Measurements from ENCODE around the gene IFNA5. TPM values are rescaled to one million over a fixed set of nuclear protein-coding genes. Genes with fewer than 3 reads are reported as not detected.

IFNA5 gene
- total RNA-seq, 1 donor from 2014 or later, result not detected

GRCh38 chr9:21334701-21335632 lies 29.9 kb upstream of the IFNA5 start, which contains the start of gene KLHL9:
Gene KLHL9 (minus strand): TSS chr9:21335404. CDS start chr9:21334859, 545 bp downstream.
- peak within 1 kb of the TSS; percentile 87 for H3K27ac Mint-ChIP-seq

GRCh38 chr9:21333226-21333625 lies 28.1 kb upstream of the IFNA5 start:
- intact Hi-C loops (cut with micrococcal nuclease), result loop anchor here (10.0 kb wide), 1 partner anchor 648 kb away; the partner anchor contains the start of gene FOCAD
- ChIA-PET CTCF (interaction anchor here (7.1 kb wide), 1 partner anchor 63 kb away, joined by 50 read pairs; no protein-coding TSS in a partner anchor), POLR2A (no interaction called here)
- peaks cover 28% of the 10 kb centered on the region for H3K36me3 Mint-ChIP-seq (ENCODE audit: low read depth)
- TF ChIP-seq CTCF (IDR thresholded peaks at IDR 0.05), result no peak
- peak overlapping the region; percentile 91 for H3K4me3 Mint-ChIP-seq
- DNase-seq (no peak), ATAC-seq (ENCODE audit: low read depth) (no peak)
- no peaks in the 10 kb centered on the region for H3K27me3 Mint-ChIP-seq
- no peak overlapping the region for H3K27ac Mint-ChIP-seq
- H3K9me3 Mint-ChIP-seq, result no peaks in the 10 kb centered on the region
- peaks cover 55% of the 10 kb centered on the region for H3K4me1 Mint-ChIP-seq

More at GRCh38 chr9:21334701-21335632, 29.9 kb upstream of the IFNA5 start, which contains the start of gene KLHL9:
- intact Hi-C loops (cut with micrococcal nuclease), result loop anchor here (1.0 to 10.0 kb wide), 8 partner anchors 9 to 906 kb away; partner anchors contain the start of gene FOCAD
- DNase-seq, result peak; percentile 76
- H3K9me3 Mint-ChIP-seq, result no peaks in the 10 kb centered on the region
- H3K36me3 Mint-ChIP-seq (ENCODE audit: low read depth), result peaks cover 26% of the 10 kb centered on the region
- ATAC-seq (ENCODE audit: low read depth), result peak; percentile 88
- H3K27me3 Mint-ChIP-seq, result peaks cover 7% of the 10 kb centered on the region
- peaks cover 50% of the 10 kb centered on the region for H3K4me1 Mint-ChIP-seq
- no peak for TF ChIP-seq CTCF (IDR thresholded peaks at IDR 0.05)
- H3K4me3 Mint-ChIP-seq, result peak within 1 kb of the TSS; percentile 91
- ChIA-PET CTCF (interaction anchor here (0.7 to 7.1 kb wide), 6 partner anchors 9 to 120 kb away, joined by 3 to 50 read pairs (median 5); no protein-coding TSS in a partner anchor), POLR2A (interaction anchor here (0.6 to 2.0 kb wide), 4 partner anchors 30 to 339 kb away, joined by 4 to 9 read pairs (median 6); no protein-coding TSS in a partner anchor)

GRCh38 chr9:21331676-21332402 lies 26.7 kb upstream of the IFNA5 start:
- peaks cover 60% of the 10 kb centered on the region for H3K4me1 Mint-ChIP-seq
- H3K27me3 Mint-ChIP-seq, result no peaks in the 10 kb centered on the region
- H3K27ac Mint-ChIP-seq, result no peak overlapping the region
- ChIA-PET CTCF (interaction anchor here (1.0 to 7.1 kb wide), 4 partner anchors 64 to 134 kb away, joined by 3 to 50 read pairs (median 3); no protein-coding TSS in a partner anchor), POLR2A (no interaction called here)
- ATAC-seq (ENCODE audit: low read depth) (no peak), DNase-seq (no peak)
- TF ChIP-seq CTCF (IDR thresholded peaks at IDR 0.05), result no peak
- H3K36me3 Mint-ChIP-seq (ENCODE audit: low read depth), result peaks cover 28% of the 10 kb centered on the region
- no peaks in the 10 kb centered on the region for H3K9me3 Mint-ChIP-seq
- H3K4me3 Mint-ChIP-seq, result no peak overlapping the region
- intact Hi-C loops (cut with micrococcal nuclease), result loop anchor here (10.0 kb wide), 1 partner anchor 647 kb away; the partner anchor contains the start of gene FOCAD

- ATAC-seq (ENCODE audit: low read depth) (peak; percentile 81), DNase-seq (no peak)
- Mint-ChIP-seq H3K27ac (no peak overlapping the region), H3K4me3 (no peak overlapping the region), H3K9me3 (no peaks in the 10 kb centered on the region), H3K36me3 (ENCODE audit: low read depth) (peaks cover 48% of the 10 kb centered on the region), H3K4me1 (peaks cover 29% of the 10 kb centered on the region), H3K27me3 (no peaks in the 10 kb centered on the region)
- intact Hi-C loops (cut with micrococcal nuclease), result loop anchor here (1.0 to 5.0 kb wide), 6 partner anchors 9 to 463 kb away; partner anchors contain the start of gene KLHL9
- ChIA-PET CTCF (interaction anchor here (0.8 to 4.4 kb wide), 29 partner anchors 8 to 487 kb away, joined by 3 to 79 read pairs (median 5); partner anchors contain the start of gene KLHL9), POLR2A (interaction anchor here (0.8 to 1.0 kb wide), 2 partner anchors 70 to 129 kb away, joined by 3 to 4 read pairs; no protein-coding TSS in a partner anchor)
- TF ChIP-seq CTCF (IDR thresholded peaks at IDR 0.05), result peak; percentile 68
Measured at GRCh38 chr9:21326526-21327139, 21.5 kb upstream of the IFNA5 start.
